Measurements from ENCODE around the gene H19. TPM values are rescaled to one million over a fixed set of nuclear protein-coding genes. Genes with fewer than 3 reads are reported as not detected.

H19 gene
- total RNA-seq, 4 donors from 2014 or later: 2.5 to 34.7 (median 11.8) TPM

DNA sequence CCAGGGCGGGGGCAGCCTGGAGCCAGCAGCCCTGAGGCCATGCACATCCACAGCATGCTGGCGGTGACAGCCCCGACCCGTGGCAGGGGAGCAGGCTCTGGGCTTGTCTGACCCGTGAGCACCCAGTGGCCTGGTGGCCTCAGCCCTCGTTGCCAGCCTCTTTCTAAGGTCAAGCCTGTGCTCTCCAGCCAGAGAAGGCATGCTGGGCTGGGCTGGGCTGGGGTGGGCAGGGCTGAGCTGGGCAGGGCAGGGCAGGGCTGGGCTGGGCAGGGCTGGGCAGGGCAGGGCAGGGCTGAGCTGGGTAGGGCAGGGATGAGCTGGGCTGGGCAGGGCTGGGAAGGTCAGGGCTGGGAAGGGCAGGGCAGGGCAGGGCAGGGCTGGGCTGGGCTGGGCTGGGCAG is 10.6 kb downstream of the H19 start:
- no peaks in the 10 kb centered on the region for H3K9me3 ChIP-seq
- no peak overlapping the region for H3K27ac ChIP-seq
- TF ChIP-seq CTCF (IDR thresholded peaks at IDR 0.05): no peak
- no peak for TF ChIP-seq POLR2A (IDR thresholded peaks at IDR 0.05)
- DNase-seq: no peak
- H3K4me1 ChIP-seq: no peaks in the 10 kb centered on the region
- H3K27me3 ChIP-seq: no peaks in the 10 kb centered on the region
- no peak overlapping the region for H3K4me3 ChIP-seq
- no peaks in the 10 kb centered on the region for H3K36me3 ChIP-seq

DNA sequence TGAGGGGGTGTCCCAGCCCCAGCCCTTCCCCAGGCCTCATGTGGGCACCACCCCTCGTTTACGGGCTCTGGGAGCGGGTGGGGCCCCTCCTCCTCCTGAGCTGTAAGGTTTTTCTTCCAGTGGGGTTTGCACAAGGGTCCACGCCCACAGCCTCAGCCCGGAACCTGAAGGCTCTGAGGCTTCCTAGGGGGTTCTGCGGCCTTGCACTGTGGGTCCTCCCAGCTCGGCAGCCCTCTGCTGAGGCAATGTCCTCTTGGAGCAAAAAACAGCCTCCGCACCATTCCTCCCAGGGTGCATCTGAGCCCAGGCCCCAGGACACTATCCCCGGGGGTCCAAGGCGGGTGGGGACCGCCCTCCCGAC is 14.1 kb downstream of the H19 start:
- H3K4me1 ChIP-seq: no peaks in the 10 kb centered on the region
- H3K27me3 ChIP-seq: no peaks in the 10 kb centered on the region
- H3K27ac ChIP-seq: no peak overlapping the region
- no peak for TF ChIP-seq POLR2A (IDR thresholded peaks at IDR 0.05)
- TF ChIP-seq CTCF (IDR thresholded peaks at IDR 0.05): no peak
- H3K4me3 ChIP-seq: no peak overlapping the region
- H3K9me3 ChIP-seq: no peaks in the 10 kb centered on the region
- H3K36me3 ChIP-seq: no peaks in the 10 kb centered on the region
- no peak for DNase-seq

DNA sequence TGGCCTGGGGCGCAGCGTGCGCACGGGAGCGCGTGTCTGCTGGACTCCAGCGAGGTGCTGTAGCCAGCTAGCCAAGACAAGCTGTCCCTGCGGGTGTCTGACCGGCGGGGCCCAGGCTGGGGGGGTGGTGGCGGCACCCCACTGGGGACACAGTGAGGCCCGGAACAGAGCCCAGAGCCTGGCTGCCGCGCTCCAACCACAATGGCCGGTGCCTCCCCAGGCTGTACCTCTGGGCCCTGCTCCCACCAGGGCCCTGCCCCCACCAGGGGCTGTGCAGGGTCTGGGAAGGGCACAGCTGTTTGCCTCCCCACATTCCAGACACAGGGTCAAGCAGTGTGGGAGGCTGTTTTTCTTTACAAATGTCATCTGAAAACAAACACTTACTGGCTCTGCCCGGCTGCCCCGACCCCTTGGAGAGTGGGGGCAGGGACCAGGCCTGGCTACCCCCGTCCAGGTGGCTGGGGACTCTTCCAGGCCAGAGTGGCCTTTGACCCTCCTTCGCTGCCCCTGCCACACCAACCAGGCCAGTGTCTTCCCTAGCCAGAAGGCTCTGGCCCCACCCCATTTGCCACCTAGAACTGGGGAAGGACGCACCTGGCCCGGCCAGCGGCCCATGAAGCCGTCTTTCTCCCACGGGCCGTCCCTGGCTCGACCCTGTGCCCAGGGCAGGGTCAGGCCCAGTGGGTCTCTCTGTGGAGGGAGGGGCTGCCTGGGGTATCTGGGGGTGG is 14.6 kb downstream of the H19 start:
- Histone ChIP-seq H3K4me3 (no peak overlapping the region), H3K9me3 (no peaks in the 10 kb centered on the region), H3K4me1 (no peaks in the 10 kb centered on the region), H3K27me3 (no peaks in the 10 kb centered on the region), H3K27ac (no peak overlapping the region), H3K36me3 (no peaks in the 10 kb centered on the region)
- TF ChIP-seq CTCF (IDR thresholded peaks at IDR 0.05) (no peak), POLR2A (IDR thresholded peaks at IDR 0.05) (no peak)
- no peak for DNase-seq

DNA sequence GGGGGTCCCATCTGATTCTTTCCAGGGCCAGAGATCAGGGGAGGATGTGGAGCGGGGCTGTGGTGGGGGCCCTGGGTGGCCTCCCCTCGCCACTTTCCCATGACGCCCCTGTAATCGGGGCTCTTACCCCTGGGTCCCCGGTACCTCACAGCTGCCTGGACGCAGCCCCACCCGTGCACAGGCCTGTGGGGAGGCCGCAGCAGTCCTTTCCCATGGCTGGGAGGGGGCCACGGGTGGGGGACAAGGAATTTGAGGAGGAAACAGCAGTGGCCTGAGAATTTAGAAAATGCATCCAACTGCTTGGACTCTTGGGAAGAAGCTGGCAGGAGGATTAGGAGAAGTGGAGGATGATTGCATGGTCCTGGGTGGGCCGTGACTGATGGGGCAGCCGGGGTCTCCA is 18.0 kb downstream of the H19 start:
- no peak for TF ChIP-seq CTCF (IDR thresholded peaks at IDR 0.05)
- no peak for TF ChIP-seq POLR2A (IDR thresholded peaks at IDR 0.05)
- Histone ChIP-seq H3K4me3 (no peak overlapping the region), H3K27ac (no peak overlapping the region), H3K4me1 (no peaks in the 10 kb centered on the region), H3K36me3 (no peaks in the 10 kb centered on the region), H3K27me3 (no peaks in the 10 kb centered on the region), H3K9me3 (no peaks in the 10 kb centered on the region)
- no peak for DNase-seq

DNA sequence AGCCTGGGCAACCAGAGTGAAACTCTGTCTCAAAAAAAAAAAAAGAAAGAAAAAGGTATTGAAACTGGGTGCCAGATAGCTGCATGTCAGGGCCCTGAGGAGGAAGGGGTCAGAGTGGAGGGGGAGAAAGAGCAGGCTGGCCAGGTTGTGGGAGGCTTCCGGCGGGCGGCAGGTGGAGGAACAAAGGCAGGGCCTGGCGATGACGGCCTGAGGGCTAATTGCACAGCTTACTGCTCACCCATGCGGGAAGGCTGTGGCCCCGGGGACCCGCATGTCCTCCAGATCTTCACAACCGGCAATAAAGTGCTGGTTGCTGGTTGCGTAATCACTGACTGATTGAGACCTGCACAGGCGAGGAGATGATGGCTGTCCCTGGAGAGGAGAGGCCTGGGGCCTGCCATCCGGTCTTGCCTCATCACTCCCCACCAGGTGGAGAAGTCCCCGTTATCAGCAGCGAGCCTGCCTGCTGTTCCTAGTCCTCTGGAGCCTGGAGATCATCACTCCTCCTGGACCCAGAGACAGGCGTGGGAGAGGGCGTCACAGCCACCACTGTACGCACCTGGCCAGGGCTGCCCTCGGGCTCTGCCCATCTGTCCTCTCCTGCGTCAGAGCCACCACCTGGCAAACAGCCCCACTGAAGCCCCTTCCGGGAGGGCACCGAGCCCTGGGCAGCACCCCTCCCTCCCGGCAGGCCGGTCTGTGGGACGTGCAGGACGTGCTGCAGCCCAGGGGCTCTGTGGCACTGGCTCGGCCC is 18.7 kb downstream of the H19 start:
- Histone ChIP-seq H3K27ac (no peak overlapping the region), H3K4me1 (no peaks in the 10 kb centered on the region), H3K36me3 (no peaks in the 10 kb centered on the region), H3K27me3 (no peaks in the 10 kb centered on the region), H3K9me3 (no peaks in the 10 kb centered on the region), H3K4me3 (no peak overlapping the region)
- DNase-seq: no peak
- TF ChIP-seq CTCF (IDR thresholded peaks at IDR 0.05) (no peak), POLR2A (IDR thresholded peaks at IDR 0.05) (no peak)
